Hypothalamus (tissue), 51 donors: ENCODE data around the gene TBC1D1.

ENCODE experiments used
- DNase-seq, 51 donors: peaks; one replicate each; lab custom pipeline; 2025; lab: John Stamatoyannopoulos, UW

TBC1D1 gene

GRCh38 chr4:38037612-38038011 lies 146.7 kb downstream of the TBC1D1 start:
- no peak for DNase-seq

- no peak for DNase-seq
Observed at GRCh38 chr4:38040619-38041018, 149.7 kb downstream of the TBC1D1 start.

GRCh38 chr4:38044060-38044459 lies 153.2 kb downstream of the TBC1D1 start:
- DNase-seq, result no peak

GRCh38 chr4:38045289-38045988 lies 154.6 kb downstream of the TBC1D1 start:
- no peak for DNase-seq

GRCh38 chr4:38046727-38047489 lies 156.0 kb downstream of the TBC1D1 start:
- DNase-seq, result no peak

GRCh38 chr4:38049545-38050170 lies 158.8 kb downstream of the TBC1D1 start:
- no peak for DNase-seq

GRCh38 chr4:38050560-38051350 lies 159.9 kb downstream of the TBC1D1 start:
- no peak for DNase-seq

GRCh38 chr4:38055566-38055965 lies 164.7 kb downstream of the TBC1D1 start:
- no peak for DNase-seq

GRCh38 chr4:38056011-38056685 lies 165.3 kb downstream of the TBC1D1 start:
- DNase-seq, result no peak

GRCh38 chr4:38058151-38058550 lies 167.3 kb downstream of the TBC1D1 start:
- no peak for DNase-seq

- DNase-seq, result no peak
Observed at GRCh38 chr4:38060829-38061431, 170.0 kb downstream of the TBC1D1 start.

- DNase-seq, result peak in 40 of 51 donors; percentile 5 to 81 (median 48)
Observed at GRCh38 chr4:38062088-38062775, 171.3 kb downstream of the TBC1D1 start.

GRCh38 chr4:38062776-38063097 lies 171.9 kb downstream of the TBC1D1 start:
- no peak for DNase-seq

GRCh38 chr4:38065176-38065575 lies 174.3 kb downstream of the TBC1D1 start:
- DNase-seq, result no peak

- no peak for DNase-seq
Observed at GRCh38 chr4:38065900-38066299, 175.0 kb downstream of the TBC1D1 start.

GRCh38 chr4:38067499-38067898 lies 176.6 kb downstream of the TBC1D1 start:
- DNase-seq, result no peak

- DNase-seq, result no peak
Observed at GRCh38 chr4:38068107-38068506, 177.2 kb downstream of the TBC1D1 start.

GRCh38 chr4:38069271-38069760 lies 178.4 kb downstream of the TBC1D1 start:
- DNase-seq, result peak in 6 of 51 donors; percentile 5 to 19 (median 16)

- no peak for DNase-seq
Observed at GRCh38 chr4:38071801-38072431, 181.0 kb downstream of the TBC1D1 start.
